Osteoblast (primary cell): ENCODE results near the gene IQCC. TPM values are rescaled to one million over a fixed set of nuclear protein-coding genes. Genes with fewer than 3 reads are reported as not detected.

ENCODE experiments used
- DNase-seq: peaks from one replicate; pipeline ENCODE4 v3.0.0; 2011; ENCODE audit warnings: low spot score, mixed read lengths; ENCODE audit not compliant: insufficient read length; ENCODE audit errors: missing footprints
- H2AFZ ChIP-seq: 2 replicates; pipeline ENCODE4 v1.6.0; 2011; ENCODE audit warnings: mild to moderate bottlenecking, low read length
- H3K27ac ChIP-seq: 2 replicates; pipeline ENCODE4 v1.5.1; 2011; ENCODE audit warnings: mild to moderate bottlenecking, low read depth, low read length, moderate library complexity
- H3K27me3 ChIP-seq: 2 replicates; pipeline ENCODE4 v1.6.0; 2012; ENCODE audit warnings: mild to moderate bottlenecking, control low read depth, inconsistent platforms, low read length, moderate library complexity; ENCODE audit not compliant: insufficient read depth
- H3K36me3 ChIP-seq: 2 replicates; pipeline ENCODE4 v1.5.1; 2011; ENCODE audit warnings: mild to moderate bottlenecking, low read length, control low read depth, moderate library complexity; ENCODE audit not compliant: insufficient read depth
- H3K4me1 ChIP-seq: 2 replicates; pipeline ENCODE4 v1.5.1; 2011; ENCODE audit warnings: mild to moderate bottlenecking, low read length, control low read depth, moderate library complexity; ENCODE audit not compliant: insufficient read depth
- H3K4me2 ChIP-seq: 2 replicates; pipeline ENCODE4 v1.6.0; 2011; ENCODE audit warnings: mild to moderate bottlenecking, low read length; ENCODE audit not compliant: insufficient read depth
- H3K4me3 ChIP-seq: fragments of 200-600 bp; sonication (generic); 3 replicates; pipeline ENCODE4 v1.5.1; 2012; ENCODE audit warnings: mild to moderate bottlenecking, low read length, inconsistent platforms; ENCODE audit not compliant: insufficient read depth
- H3K79me2 ChIP-seq: 2 replicates; pipeline ENCODE4 v1.6.0; 2012; ENCODE audit warnings: mild to moderate bottlenecking, low read length, control low read depth, inconsistent platforms; ENCODE audit not compliant: insufficient read depth
- H3K9me3 ChIP-seq: 2 replicates; pipeline ENCODE4 v1.5.1; 2011; ENCODE audit warnings: low read depth, low read length, control low read depth
- H4K20me1 ChIP-seq: 2 replicates; pipeline ENCODE4 v1.6.0; 2012; ENCODE audit warnings: mild to moderate bottlenecking, low read length, control low read depth; ENCODE audit not compliant: insufficient read depth
- total RNA-seq: library from RNA; depleted of rRNA; stranded (reverse); fragments of >200 nt; gene quantifications from 2 replicates; pipeline ENCODE4 v1.2.3, GENCODE V29; 2012
- TF ChIP-seq, protein P1 (sequence below): IDR thresholded peaks from 2 replicates; pipeline ENCODE4 v1.5.1; 2011; ENCODE audit warnings: mild to moderate bottlenecking, low read depth, low read length, moderate library complexity; ENCODE audit errors: extremely low read depth

The IQCC gene
- total RNA-seq, 1 donor = 1.8 TPM

- no peaks in the 10 kb centered on the region for H3K79me2 ChIP-seq
- no peak overlapping the region for H2AFZ ChIP-seq
- H3K27ac ChIP-seq = no peak overlapping the region
- TF ChIP-seq, protein P1, sequence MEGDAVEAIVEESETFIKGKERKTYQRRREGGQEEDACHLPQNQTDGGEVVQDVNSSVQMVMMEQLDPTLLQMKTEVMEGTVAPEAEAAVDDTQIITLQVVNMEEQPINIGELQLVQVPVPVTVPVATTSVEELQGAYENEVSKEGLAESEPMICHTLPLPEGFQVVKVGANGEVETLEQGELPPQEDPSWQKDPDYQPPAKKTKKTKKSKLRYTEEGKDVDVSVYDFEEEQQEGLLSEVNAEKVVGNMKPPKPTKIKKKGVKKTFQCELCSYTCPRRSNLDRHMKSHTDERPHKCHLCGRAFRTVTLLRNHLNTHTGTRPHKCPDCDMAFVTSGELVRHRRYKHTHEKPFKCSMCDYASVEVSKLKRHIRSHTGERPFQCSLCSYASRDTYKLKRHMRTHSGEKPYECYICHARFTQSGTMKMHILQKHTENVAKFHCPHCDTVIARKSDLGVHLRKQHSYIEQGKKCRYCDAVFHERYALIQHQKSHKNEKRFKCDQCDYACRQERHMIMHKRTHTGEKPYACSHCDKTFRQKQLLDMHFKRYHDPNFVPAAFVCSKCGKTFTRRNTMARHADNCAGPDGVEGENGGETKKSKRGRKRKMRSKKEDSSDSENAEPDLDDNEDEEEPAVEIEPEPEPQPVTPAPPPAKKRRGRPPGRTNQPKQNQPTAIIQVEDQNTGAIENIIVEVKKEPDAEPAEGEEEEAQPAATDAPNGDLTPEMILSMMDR = no peak
- no peak overlapping the region for H3K4me3 ChIP-seq
- H3K36me3 ChIP-seq = no peaks in the 10 kb centered on the region
- H3K27me3 ChIP-seq = peaks cover 8% of the 10 kb centered on the region
- no peaks in the 10 kb centered on the region for H3K4me1 ChIP-seq
- H3K9me3 ChIP-seq = no peaks in the 10 kb centered on the region
- H3K4me2 ChIP-seq = no peak overlapping the region
- H4K20me1 ChIP-seq = no peaks in the 10 kb centered on the region
- DNase-seq = no peak
Observed at GRCh38 chr1:32255072-32256071, 49.9 kb downstream of the IQCC start.

GRCh38 chr1:32256473-32257226, 51.2 kb downstream of the IQCC start:
- H3K4me2 ChIP-seq = no peak overlapping the region
- no peaks in the 10 kb centered on the region for H4K20me1 ChIP-seq
- no peak for DNase-seq
- no peaks in the 10 kb centered on the region for H3K36me3 ChIP-seq
- no peaks in the 10 kb centered on the region for H3K9me3 ChIP-seq
- peaks cover 8% of the 10 kb centered on the region for H3K27me3 ChIP-seq
- H3K4me3 ChIP-seq = no peak overlapping the region
- no peaks in the 10 kb centered on the region for H3K79me2 ChIP-seq
- no peak overlapping the region for H2AFZ ChIP-seq
- H3K27ac ChIP-seq = no peak overlapping the region
- TF ChIP-seq, protein P1 = no peak
- no peaks in the 10 kb centered on the region for H3K4me1 ChIP-seq

DNA sequence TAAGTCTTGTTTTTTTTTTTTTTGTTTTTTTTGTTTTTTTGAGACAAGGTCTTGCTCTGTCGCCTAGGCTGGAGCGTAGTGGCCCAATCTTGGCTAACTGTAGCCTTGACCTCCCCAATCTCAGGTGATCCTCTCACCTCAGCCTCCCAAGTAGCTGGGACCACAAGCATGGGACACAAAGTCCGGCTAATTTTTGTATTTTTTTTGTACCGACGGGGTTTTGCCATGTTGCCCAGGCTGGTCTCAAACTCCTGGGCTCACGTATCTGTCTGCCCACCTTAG, 51.7 kb downstream of the IQCC start:
- H3K27me3 ChIP-seq = peaks cover 8% of the 10 kb centered on the region
- H4K20me1 ChIP-seq = no peaks in the 10 kb centered on the region
- H3K27ac ChIP-seq = no peak overlapping the region
- H3K4me2 ChIP-seq = no peak overlapping the region
- H3K36me3 ChIP-seq = no peaks in the 10 kb centered on the region
- H3K4me3 ChIP-seq = no peak overlapping the region
- H2AFZ ChIP-seq = no peak overlapping the region
- no peaks in the 10 kb centered on the region for H3K79me2 ChIP-seq
- TF ChIP-seq, protein P1 = no peak
- no peaks in the 10 kb centered on the region for H3K4me1 ChIP-seq
- no peaks in the 10 kb centered on the region for H3K9me3 ChIP-seq
- no peak for DNase-seq

Other genes starting within 250 kb of the IQCC start
- gene KHDRBS1, start 191.8 kb upstream of the IQCC start, total RNA-seq = 52.8 and 53.9 TPM in 2 replicates
- gene TMEM39B, start 132.7 kb upstream of the IQCC start, total RNA-seq = 4.7 and 5.6 TPM in 2 replicates
- gene KPNA6, start 97.6 kb upstream of the IQCC start, total RNA-seq = 64.8 and 65.5 TPM in 2 replicates
- 136 and 140 TPM in 2 replicates for gene TXLNA, start 26.0 kb upstream of the IQCC start, total RNA-seq
- gene CCDC28B, start 5.1 kb upstream of the IQCC start, total RNA-seq = 8.0 and 11.8 TPM in 2 replicates
- under 0.01 TPM in 1 of 2 replicates, not detected in the other for gene DCDC2B, start 3.4 kb downstream of the IQCC start, total RNA-seq
- gene TMEM234, start 16.7 kb downstream of the IQCC start, total RNA-seq = 21.5 and 24.2 TPM in 2 replicates
- gene EIF3I, start 16.7 kb downstream of the IQCC start, total RNA-seq = 253 and 255 TPM in 2 replicates
- 2.5 and 4.4 TPM in 2 replicates for gene FAM167B, start 41.6 kb downstream of the IQCC start, total RNA-seq
- 0.29 TPM in 1 of 2 replicates, not detected in the other for gene LCK, start 45.6 kb downstream of the IQCC start, total RNA-seq
- gene HDAC1, start 86.4 kb downstream of the IQCC start, total RNA-seq = 44.5 and 46.6 TPM in 2 replicates
- 15.9 and 16.6 TPM in 2 replicates for gene MARCKSL1, start 130.6 kb downstream of the IQCC start, total RNA-seq
- gene FAM229A, start 156.8 kb downstream of the IQCC start, total RNA-seq = 1.8 and 2.5 TPM in 2 replicates
- 1.5 and 1.8 TPM in 2 replicates for gene TSSK3, start 156.9 kb downstream of the IQCC start, total RNA-seq
- gene BSDC1, start 188.8 kb downstream of the IQCC start, total RNA-seq = 68.0 and 69.0 TPM in 2 replicates